IMR-90 (cell line): Measurements from ENCODE around the gene NUB1. TPM values are rescaled to one million over a fixed set of nuclear protein-coding genes. Genes with fewer than 3 reads are reported as not detected.

ENCODE experiments used
- ATAC-seq: fragments of 200-7000 bp; cut with Tn5 transposase; 2 replicates; pipeline ENCODE4 v1.9.1; 2020; ENCODE audit warnings: low read depth, mild to moderate bottlenecking, moderate library complexity
- Bru-seq: library from RNA; stranded (reverse); fragments of 400-500 nt; gene quantifications from one replicate; lab custom pipeline; 2021; lab: Mats Ljungman, UMichigan
- BruChase-seq, 2 experiments: library from RNA; stranded (reverse); fragments of 400-500 nt; gene quantifications; one replicate each; lab custom pipeline; 2021; lab: Mats Ljungman, UMichigan
- BruUV-seq: library from RNA; stranded (reverse); fragments of 400-500 nt; replicated peaks from 2 replicates; lab custom pipeline; 2021; lab: Mats Ljungman, UMichigan
- CTCF ChIA-PET: fragments of 300-600 bp; formaldehyde crosslinking; extraction: SDS; loops from one replicate; lab custom pipeline; 2021; ENCODE audit warnings: antibody characterized with exemption; lab: Yijun Ruan, JAX
- POLR2A ChIA-PET: fragments of 300-600 bp; sonication (Branson Sonifier 250); formaldehyde crosslinking; loops from one replicate; lab custom pipeline; 2022; ENCODE audit warnings: antibody characterized with exemption; ENCODE audit not compliant: unreplicated experiment; lab: Charles Lee
- DNase-seq: peaks from one replicate; pipeline ENCODE4 v3.0.0; 2013
- H2AFZ ChIP-seq: replicated peaks from 2 replicates; pipeline ENCODE3; 2013; ENCODE audit warnings: low read length, mild to moderate bottlenecking; ENCODE audit not compliant: poor library complexity
- H2AK5ac ChIP-seq: 2 replicates; pipeline ENCODE4 v1.6.1; 2013; ENCODE audit warnings: low read depth, low read length, inconsistent platforms
- H2AK9ac ChIP-seq: replicated peaks from 2 replicates; pipeline ENCODE3; 2013; ENCODE audit warnings: mild to moderate bottlenecking, low read depth, low read length, moderate library complexity; ENCODE audit not compliant: poor library complexity
- H2BK120ac ChIP-seq: 2 replicates; pipeline ENCODE4 v1.6.1; 2013; ENCODE audit warnings: low read depth, low read length, inconsistent platforms
- H2BK15ac ChIP-seq: 3 replicates; pipeline ENCODE4 v1.6.1; 2013; ENCODE audit warnings: low read depth, low read length, inconsistent platforms
- H2BK20ac ChIP-seq: 2 replicates; pipeline ENCODE4 v1.6.1; 2013; ENCODE audit warnings: low read depth, mild to moderate bottlenecking, inconsistent platforms, low read length, moderate library complexity
- H2BK5ac ChIP-seq: 2 replicates; pipeline ENCODE4 v1.6.1; 2013; ENCODE audit warnings: mild to moderate bottlenecking, low read depth, low read length, inconsistent platforms; ENCODE audit not compliant: poor library complexity, severe bottlenecking
- H3K14ac ChIP-seq: replicated peaks from 2 replicates; pipeline ENCODE4 v1.6.1; 2013; ENCODE audit warnings: low read depth, low read length, inconsistent platforms
- H3K18ac ChIP-seq: 2 replicates; pipeline ENCODE4 v1.6.1; 2013; ENCODE audit warnings: low read depth, low read length, control low read depth
- H3K23ac ChIP-seq: 2 replicates; pipeline ENCODE4 v1.6.1; 2013; ENCODE audit warnings: low read depth, low read length, inconsistent platforms
- H3K27ac ChIP-seq: 2 replicates; pipeline ENCODE4 v1.5.1; 2013; ENCODE audit warnings: mild to moderate bottlenecking, control low read depth, low read length; ENCODE audit not compliant: insufficient read depth
- H3K27me3 ChIP-seq: 2 replicates; pipeline ENCODE4 v1.6.1; 2013; ENCODE audit warnings: low read length; ENCODE audit not compliant: control insufficient read depth, insufficient read depth
- H3K36me3 ChIP-seq: 2 replicates; pipeline ENCODE4 v1.6.1; 2013; ENCODE audit warnings: low read length, mixed read lengths; ENCODE audit not compliant: control insufficient read depth, insufficient read depth
- H3K4ac ChIP-seq: 2 replicates; pipeline ENCODE4 v1.6.1; 2013; ENCODE audit warnings: low read depth, low read length, inconsistent platforms
- H3K4me1 ChIP-seq: 2 replicates; pipeline ENCODE4 v1.6.1; 2013; ENCODE audit warnings: low read length, mixed read lengths; ENCODE audit not compliant: control insufficient read depth, insufficient read depth
- H3K4me2 ChIP-seq: 2 replicates; pipeline ENCODE4 v1.6.1; 2013; ENCODE audit warnings: low read depth, mild to moderate bottlenecking, control low read depth, low read length, moderate library complexity
- H3K4me3 ChIP-seq: 2 replicates; pipeline ENCODE4 v1.5.1; 2013; ENCODE audit warnings: low read depth, mild to moderate bottlenecking, control low read depth, low read length, moderate library complexity; ENCODE audit not compliant: insufficient read depth
- H3K56ac ChIP-seq: 2 replicates; pipeline ENCODE4 v1.6.1; 2013; ENCODE audit warnings: low read length, inconsistent platforms; ENCODE audit not compliant: insufficient read depth; ENCODE audit errors: extremely low read depth
- H3K79me1 ChIP-seq, 2 experiments: 2 replicates each; pipeline ENCODE4 v1.6.1; 2013; ENCODE audit warnings: low read length in 2 of 2, inconsistent platforms in 1 of 2, low read depth in 1 of 2
- H3K9ac ChIP-seq: 2 replicates; pipeline ENCODE4 v1.6.1; 2013; ENCODE audit warnings: low read depth, low read length, control low read depth
- H3K9me1 ChIP-seq: 2 replicates; pipeline ENCODE4 v1.6.1; 2013; ENCODE audit warnings: low read length, inconsistent platforms; ENCODE audit not compliant: insufficient read depth
- H3K9me3 ChIP-seq: 2 replicates; pipeline ENCODE4 v1.6.1; 2013; ENCODE audit warnings: low read length; ENCODE audit not compliant: control insufficient read depth, insufficient read depth
- H4K20me1 ChIP-seq: 2 replicates; pipeline ENCODE4 v1.6.1; 2013; ENCODE audit warnings: low read length, inconsistent platforms; ENCODE audit not compliant: insufficient read depth
- H4K5ac ChIP-seq: 2 replicates; pipeline ENCODE4 v1.6.1; 2013; ENCODE audit warnings: mild to moderate bottlenecking, low read depth, low read length, control low read depth
- H4K8ac ChIP-seq, 2 experiments: 2 replicates each; pipeline ENCODE4 v1.6.1; 2013; ENCODE audit warnings: low read depth in 2 of 2, low read length in 2 of 2, control low read depth in 1 of 2, inconsistent platforms in 1 of 2
- H4K91ac ChIP-seq: 2 replicates; pipeline ENCODE4 v1.6.1; 2013; ENCODE audit warnings: low read depth, low read length, inconsistent platforms; ENCODE audit not compliant: insufficient read depth
- BHLHE40 ChIP-seq: fragments of 150-350 bp; IDR thresholded peaks from 2 replicates; pipeline ENCODE4 v1.6.1; 2016; ENCODE audit warnings: mild to moderate bottlenecking, low read depth, low read length
- MAZ ChIP-seq: IDR thresholded peaks from 2 replicates; pipeline ENCODE4 v1.6.1; 2012; ENCODE audit warnings: low read depth, mild to moderate bottlenecking, low read length, improper control_type of control experiment, moderate library complexity, borderline replicate concordance
- NFE2L2 ChIP-seq: fragments of 150-350 bp; IDR thresholded peaks from 2 replicates; pipeline ENCODE4 v1.6.1; 2016; ENCODE audit warnings: low read depth, mild to moderate bottlenecking, low read length
- POLR2A ChIP-seq: IDR thresholded peaks from 2 replicates; pipeline ENCODE4 v1.6.1; 2012; ENCODE audit warnings: mild to moderate bottlenecking, low read depth, low read length
- RAD21 ChIP-seq: IDR thresholded peaks from 2 replicates; pipeline ENCODE4 v1.6.1; 2012; ENCODE audit warnings: low read length, improper control_type of control experiment
- SMC3 ChIP-seq: fragments of 150-350 bp; IDR thresholded peaks from 2 replicates; pipeline ENCODE4 v1.6.1; 2016; ENCODE audit warnings: low read depth, mild to moderate bottlenecking, antibody characterized with exemption, low read length, moderate library complexity
- WGBS, 2 experiments: methylation state at CpG; one replicate each; pipeline versions ENCODE4 v1.1.5 to v1.1.7; 2013; ENCODE audit warnings: missing lambda C conversion rate in 2 of 2; ENCODE audit not compliant: insufficient read length in 1 of 2; ENCODE audit errors: extremely low coverage in 2 of 2; 5-methylcytosine and 5-hydroxymethylcytosine counted together
- dilution Hi-C: fragments of 300-500 bp; cut with HindIII; formaldehyde crosslinking; loops from one replicate; pipeline ENCODE4 v1.14.3; 2018; ENCODE audit warnings: low sequenced_read_pairs; ENCODE audit not compliant: unreplicated experiment
- in situ Hi-C: fragments of 300-500 bp; cut with MboI; formaldehyde crosslinking; loops from 3 replicates; pipeline ENCODE4 v1.14.3; 2019; ENCODE audit warnings: low sequenced_read_pairs, inconsistent platforms, mixed read lengths
- intact Hi-C: fragments of 100-400 bp; cut with micrococcal nuclease; formaldehyde crosslinking; loops from 2 replicates; pipeline ENCODE4 v1.10.0; 2022
- long read RNA-seq: library from polyadenylated mRNA; unstranded; transcript quantifications from one replicate; pipeline ENCODE4 v2.0.0, GENCODE V29; 2021; ENCODE audit not compliant: unreplicated experiment
- polyA plus RNA-seq, 3 experiments: library from polyadenylated mRNA; depleted of rRNA; stranded (reverse); fragments of >200 nt; gene quantifications; 2 replicates each; pipeline ENCODE4 v1.2.3, GENCODE V29; 2012; ENCODE audit warnings: low replicate concordance in 1 of 3
- total RNA-seq: library from RNA; depleted of rRNA; stranded (reverse); fragments of >200 nt; gene quantifications from 2 replicates; pipeline ENCODE4 v1.2.3, GENCODE V29; 2012; rRNA removed

Gene NUB1
- total RNA-seq (20.1 and 31.9 TPM in 2 replicates), polyA plus RNA-seq (2012; rRNA removed) (27.2 and 29.7 TPM in 2 replicates), Bru-seq, nascent RNA (percentile 68 among the genes with signal in this experiment), BruChase-seq, experiment 1, labeled RNA remaining after a 6-hour chase (percentile 73 among the genes with signal in this experiment), BruChase-seq, experiment 2, labeled RNA remaining after a 2-hour chase (percentile 70 among the genes with signal in this experiment)
- polyA plus RNA-seq (2012; cell fraction: cytosol; rRNA removed): 15.0 and 16.7 TPM in 2 replicates
- 18.7 and 22.1 TPM in 2 replicates for polyA plus RNA-seq (2012; cell fraction: nucleus; rRNA removed; ENCODE audit: low replicate concordance)
- long read RNA-seq, partial matches to known transcripts: 4 of 16 reads
- long read RNA-seq, other reads (novel, unspliced or antisense): 7 of 16 reads

GRCh38 chr7:151341357-151342101 is at the start of gene NUB1:
NUB1 (plus strand) TSS chr7:151341812; CDS start chr7:151345350, 3,538 bp downstream.
- ChIA-PET CTCF (interaction anchor here (0.6 to 1.0 kb wide), 3 partner anchors 10 to 227 kb away, joined by 3 to 4 read pairs (median 3); no protein-coding TSS in a partner anchor), POLR2A (interaction anchor here (0.6 to 0.9 kb wide), 3 partner anchors 9 to 33 kb away, joined by 3 read pairs; no protein-coding TSS in a partner anchor)
- peaks cover 3% of the 10 kb centered on the region for H3K4me1 ChIP-seq
- no peak within 1 kb of the TSS for H2AK5ac ChIP-seq
- H3K4ac ChIP-seq: no peak within 1 kb of the TSS
- peak; percentile 74 for DNase-seq
- 3% methylated on average over 44 of the region's 72 CpGs; no CpG with 5 or more reads in 1 of the 2 experiments for WGBS, 2 experiments
- H4K8ac ChIP-seq: peak within 1 kb of the TSS; percentile 77 to 88
- H3K4me3 ChIP-seq: peak within 1 kb of the TSS; percentile 99
- peaks cover 14 to 22% of the 10 kb centered on the region in 2 experiments for H3K79me1 ChIP-seq
- H3K36me3 ChIP-seq: peaks cover 10% of the 10 kb centered on the region
- BruUV-seq: no TSS peak
- peak; percentile 100 for ATAC-seq
- peak within 1 kb of the TSS; percentile 59 for H4K91ac ChIP-seq
- no peak within 1 kb of the TSS for H2BK15ac ChIP-seq
- H3K27me3 ChIP-seq: no peaks in the 10 kb centered on the region; the same call in 1 of the 2 replicates
- peak within 1 kb of the TSS; percentile 75 for H3K27ac ChIP-seq
- H2AK9ac ChIP-seq: peak within 1 kb of the TSS; percentile 93
- H4K5ac ChIP-seq: peak within 1 kb of the TSS; percentile 88
- no peak within 1 kb of the TSS for H3K18ac ChIP-seq
- H2BK5ac ChIP-seq: peak within 1 kb of the TSS; percentile 44
- H2AFZ ChIP-seq: peak within 1 kb of the TSS; percentile 99
- H3K9ac ChIP-seq: peak within 1 kb of the TSS; percentile 81
- H3K14ac ChIP-seq: 0 out of 2 replicates have a peak within 1 kb of the TSS, but pooled peaks have one; percentile 45
- intact Hi-C loops: loop anchor here (1.0 kb wide), 1 partner anchor 26 kb away; no protein-coding TSS in a partner anchor
- peak within 1 kb of the TSS; percentile 71; the same call in 1 of the 2 replicates for H2BK120ac ChIP-seq
- in situ Hi-C loops: no loop called here
- H4K20me1 ChIP-seq: no peaks in the 10 kb centered on the region; the same call in 1 of the 2 replicates
- H3K9me1 ChIP-seq: peaks cover 3% of the 10 kb centered on the region; the same call in 1 of the 2 replicates
- dilution Hi-C loops: no loop called here
- peak within 1 kb of the TSS; percentile 46; the same call in 1 of the 2 replicates for H3K56ac ChIP-seq
- peak within 1 kb of the TSS; percentile 6; the same call in 1 of the 2 replicates for H2BK20ac ChIP-seq
- 0 out of 2 replicates have a peak, but pooled peaks have one; percentile 2 for TF ChIP-seq BHLHE40
- TF ChIP-seq RAD21: no peak
- TF ChIP-seq SMC3: no peak
- TF ChIP-seq POLR2A: peak; percentile 62; the same call in 1 of the 2 replicates
- peak; percentile 43; the same call in 1 of the 2 replicates for TF ChIP-seq MAZ
- TF ChIP-seq NFE2L2: no peak
- peaks cover 3% of the 10 kb centered on the region; the same call in 1 of the 2 replicates for H3K9me3 ChIP-seq
- H3K4me2 ChIP-seq: peak within 1 kb of the TSS; percentile 93
- H3K23ac ChIP-seq: no peak within 1 kb of the TSS
